ENCODE measurements around the gene DCC.
"Not testable (repeated sequence)": the region's sequence is repeated elsewhere in the genome, so short reads cannot be mapped to it uniquely, and the experiment has no call there.

DCC gene

GRCh38 chr18:53458944-53459580, 1119.1 kb downstream of the DCC start:
- H3K4me3 Mint-ChIP-seq = no peak overlapping the region
- H3K27ac Mint-ChIP-seq = no peak overlapping the region
- no peaks in the 10 kb centered on the region for H3K27me3 Mint-ChIP-seq (ENCODE audit: low read depth)
- no peaks in the 10 kb centered on the region for H3K4me1 Mint-ChIP-seq (ENCODE audit: low read depth)
- no peaks in the 10 kb centered on the region for H3K36me3 Mint-ChIP-seq (ENCODE audit: low read depth)
- peaks cover 4% of the 10 kb centered on the region for H3K9me3 Mint-ChIP-seq

DNA sequence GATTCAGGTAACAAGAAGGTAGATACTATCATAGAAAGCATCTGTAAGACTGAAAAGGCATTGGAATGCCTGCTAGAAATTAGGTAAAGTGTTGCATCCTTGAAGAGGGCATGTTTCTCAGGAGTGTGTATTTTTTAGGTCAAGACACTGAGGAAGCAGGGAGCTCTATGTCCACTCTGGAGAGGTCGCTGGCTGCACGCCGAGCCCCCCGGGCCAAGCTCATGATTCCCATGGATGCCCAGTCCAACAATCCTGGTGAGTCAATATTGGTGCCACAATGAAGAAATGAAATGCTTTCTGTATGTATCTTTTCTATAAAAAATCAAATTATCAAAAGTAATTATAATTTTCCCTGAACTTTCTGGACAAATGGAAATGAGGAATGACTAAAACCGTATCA, 1127.8 kb downstream of the DCC start:
- Mint-ChIP-seq H3K9me3 (peaks cover 11% of the 10 kb centered on the region), H3K4me1 (ENCODE audit: low read depth) (no peaks in the 10 kb centered on the region), H3K27ac (no peak overlapping the region), H3K27me3 (ENCODE audit: low read depth) (no peaks in the 10 kb centered on the region), H3K4me3 (no peak overlapping the region), H3K36me3 (ENCODE audit: low read depth) (no peaks in the 10 kb centered on the region)

GRCh38 chr18:53468173-53468572, 1128.2 kb downstream of the DCC start:
- not testable (repeated sequence) for H3K27ac Mint-ChIP-seq; H3K4me1 Mint-ChIP-seq (ENCODE audit: low read depth); H3K27me3 Mint-ChIP-seq (ENCODE audit: low read depth); H3K9me3 Mint-ChIP-seq; H3K36me3 Mint-ChIP-seq (ENCODE audit: low read depth); H3K4me3 Mint-ChIP-seq

DNA sequence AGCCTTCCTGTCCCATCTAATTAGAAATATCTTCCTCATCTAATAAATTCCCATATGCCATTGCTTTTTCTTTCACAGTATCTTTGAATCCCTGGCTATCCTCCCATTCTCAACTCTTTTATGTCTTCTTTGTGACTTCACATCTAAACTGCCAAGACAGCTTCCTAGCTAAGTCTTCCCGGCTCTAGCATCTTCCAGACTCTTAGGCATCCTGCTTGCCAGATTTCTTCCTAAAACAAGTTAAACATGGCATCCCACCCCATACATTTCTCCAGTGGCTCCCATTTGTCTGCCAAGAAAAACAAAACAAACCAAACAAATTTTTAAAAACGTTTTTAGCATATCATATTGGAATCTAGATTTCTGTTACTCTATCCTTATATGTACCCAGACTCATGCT, 1132.5 kb downstream of the DCC start:
- Mint-ChIP-seq H3K4me3 (no peak overlapping the region), H3K27ac (no peak overlapping the region), H3K4me1 (ENCODE audit: low read depth) (no peaks in the 10 kb centered on the region), H3K27me3 (ENCODE audit: low read depth) (no peaks in the 10 kb centered on the region), H3K9me3 (peaks cover 11% of the 10 kb centered on the region), H3K36me3 (ENCODE audit: low read depth) (no peaks in the 10 kb centered on the region)

DNA sequence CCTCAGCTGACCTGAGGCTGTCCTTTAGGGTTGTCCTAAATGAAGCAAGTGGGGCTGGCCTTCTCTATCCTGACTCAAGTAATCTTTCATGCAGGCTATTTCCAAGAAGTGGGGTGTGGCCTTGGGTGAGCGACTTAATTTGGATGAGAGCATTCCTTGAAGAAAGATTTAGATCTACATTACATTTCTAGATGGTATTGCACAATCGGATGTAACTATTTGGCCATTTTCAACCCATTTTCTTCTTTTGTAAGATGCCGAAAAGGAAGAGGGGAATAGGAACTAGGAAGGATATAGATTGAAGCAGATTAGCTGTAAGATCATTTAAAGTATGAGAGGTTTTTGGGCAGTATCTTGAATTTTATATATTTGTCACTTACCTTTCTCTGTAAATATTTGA, 1138.2 kb downstream of the DCC start:
- Mint-ChIP-seq H3K4me3 (no peak overlapping the region), H3K4me1 (ENCODE audit: low read depth) (no peaks in the 10 kb centered on the region), H3K36me3 (ENCODE audit: low read depth) (no peaks in the 10 kb centered on the region), H3K27me3 (ENCODE audit: low read depth) (no peaks in the 10 kb centered on the region), H3K27ac (no peak overlapping the region), H3K9me3 (peaks cover 5% of the 10 kb centered on the region)

DNA sequence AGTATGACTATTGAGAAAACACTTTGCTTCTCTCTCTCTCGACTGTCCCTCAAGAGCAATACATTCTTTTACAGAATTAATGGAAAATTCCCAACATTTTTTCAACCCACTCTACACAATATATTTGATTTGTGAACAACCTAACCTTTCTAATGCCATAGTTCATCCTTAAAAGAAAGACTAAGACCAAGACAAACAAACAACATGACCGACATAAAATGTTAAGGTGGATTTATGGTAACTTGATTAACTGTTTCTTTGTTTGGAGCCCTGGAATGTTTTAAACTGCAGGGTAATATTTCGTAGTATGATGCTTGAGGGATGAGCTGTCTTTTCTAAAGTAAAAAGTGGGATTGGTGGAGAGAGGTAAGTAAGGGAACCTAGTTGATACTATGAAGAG, 1146.3 kb downstream of the DCC start:
- Mint-ChIP-seq H3K4me3 (no peak overlapping the region), H3K9me3 (no peaks in the 10 kb centered on the region), H3K27me3 (ENCODE audit: low read depth) (no peaks in the 10 kb centered on the region), H3K36me3 (ENCODE audit: low read depth) (no peaks in the 10 kb centered on the region), H3K4me1 (ENCODE audit: low read depth) (no peaks in the 10 kb centered on the region), H3K27ac (no peak overlapping the region)

DNA sequence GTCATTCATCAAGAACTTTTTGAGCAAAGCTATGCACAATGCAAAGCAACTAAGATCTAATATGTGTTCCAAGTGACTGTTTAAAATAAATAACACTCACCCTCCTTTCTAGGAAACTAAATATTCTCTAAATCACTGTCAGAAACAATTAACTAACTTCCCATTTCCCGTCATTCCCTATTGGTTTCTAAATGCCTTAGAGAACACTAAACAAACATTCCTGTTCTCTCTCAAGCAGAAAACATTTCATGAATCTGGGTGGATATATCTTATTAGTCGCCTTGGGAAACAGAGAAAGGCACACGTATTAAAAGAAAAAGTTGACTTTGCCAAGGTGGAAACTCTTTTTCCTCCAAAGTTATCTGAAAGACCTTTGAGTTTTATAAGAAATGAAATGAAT, 1149.3 kb downstream of the DCC start:
- peaks cover 17% of the 10 kb centered on the region for H3K9me3 Mint-ChIP-seq
- H3K27ac Mint-ChIP-seq = no peak overlapping the region
- H3K36me3 Mint-ChIP-seq (ENCODE audit: low read depth) = no peaks in the 10 kb centered on the region
- no peaks in the 10 kb centered on the region for H3K27me3 Mint-ChIP-seq (ENCODE audit: low read depth)
- no peaks in the 10 kb centered on the region for H3K4me1 Mint-ChIP-seq (ENCODE audit: low read depth)
- H3K4me3 Mint-ChIP-seq = no peak overlapping the region

DNA sequence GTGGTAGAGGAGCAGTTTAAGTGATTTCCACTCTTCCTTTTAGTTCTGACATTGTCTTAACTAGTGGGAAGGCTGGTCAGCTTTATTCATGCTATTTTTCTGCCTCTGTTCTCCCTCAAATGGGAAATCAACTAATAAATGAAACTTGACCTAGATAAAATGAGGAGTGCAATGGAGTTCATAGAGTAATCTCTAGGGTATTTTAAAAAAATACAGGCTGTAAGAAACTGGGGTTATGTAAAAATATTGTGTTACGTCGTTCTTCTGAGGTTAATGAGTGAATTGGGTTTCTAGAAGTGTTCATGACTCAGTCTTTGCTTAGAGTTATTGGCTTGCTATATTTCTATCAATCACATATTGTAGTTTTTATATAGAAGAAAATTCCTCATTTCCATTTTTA, 1150.0 kb downstream of the DCC start:
- no peaks in the 10 kb centered on the region for H3K36me3 Mint-ChIP-seq (ENCODE audit: low read depth)
- H3K4me1 Mint-ChIP-seq (ENCODE audit: low read depth) = no peaks in the 10 kb centered on the region
- H3K4me3 Mint-ChIP-seq = no peak overlapping the region
- no peaks in the 10 kb centered on the region for H3K27me3 Mint-ChIP-seq (ENCODE audit: low read depth)
- H3K27ac Mint-ChIP-seq = no peak overlapping the region
- peaks cover 17% of the 10 kb centered on the region for H3K9me3 Mint-ChIP-seq

DNA sequence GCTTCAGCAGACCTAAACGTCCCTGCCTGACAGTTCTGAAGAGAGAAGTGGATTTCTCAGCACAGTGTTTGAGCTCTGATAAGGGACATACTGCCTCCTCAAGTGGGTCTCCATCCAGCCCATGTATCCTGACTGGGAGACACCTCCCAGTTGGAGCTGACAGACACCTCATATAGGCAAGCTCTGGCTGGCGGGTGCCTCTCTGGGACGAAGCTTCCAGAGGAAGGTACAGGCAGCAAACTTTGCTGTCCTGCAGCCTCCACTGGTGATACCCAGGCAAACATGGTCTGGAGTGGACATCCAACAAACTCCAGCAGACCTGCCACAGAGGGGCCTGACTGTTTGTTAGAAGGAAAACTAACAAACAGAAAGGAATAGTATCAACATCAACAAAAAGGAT, 1156.0 kb downstream of the DCC start:
- Mint-ChIP-seq H3K4me1 (ENCODE audit: low read depth) (no peaks in the 10 kb centered on the region), H3K27me3 (ENCODE audit: low read depth) (no peaks in the 10 kb centered on the region), H3K36me3 (ENCODE audit: low read depth) (no peaks in the 10 kb centered on the region), H3K9me3 (peaks cover 17% of the 10 kb centered on the region), H3K27ac (no peak overlapping the region), H3K4me3 (no peak overlapping the region)

DNA sequence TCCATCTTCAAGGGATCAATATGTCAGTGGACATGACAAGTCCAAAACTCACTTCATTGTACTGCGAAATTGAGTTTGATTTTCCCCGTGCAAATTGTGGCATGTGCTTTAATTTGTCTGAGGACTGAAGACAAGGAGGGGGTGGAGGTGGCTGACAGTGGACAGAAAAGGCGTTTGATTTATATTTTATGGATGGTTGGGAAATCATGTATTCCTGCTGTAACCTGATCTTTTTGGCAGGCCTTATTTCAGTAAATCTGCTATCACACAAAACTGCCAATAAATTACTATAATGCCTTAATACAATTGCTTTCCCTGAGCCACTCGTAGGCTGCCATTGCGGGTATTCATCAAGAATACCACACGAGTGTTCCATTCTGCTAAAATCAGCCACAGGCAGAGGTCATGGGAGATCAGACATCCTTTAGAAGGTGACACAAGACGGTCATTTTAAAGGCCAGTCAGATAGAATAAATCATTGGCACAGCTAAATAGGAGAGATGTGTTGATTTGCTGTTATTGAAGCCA, 1164.0 kb downstream of the DCC start:
- H3K9me3 Mint-ChIP-seq = no peaks in the 10 kb centered on the region
- no peak overlapping the region for H3K27ac Mint-ChIP-seq
- no peaks in the 10 kb centered on the region for H3K27me3 Mint-ChIP-seq (ENCODE audit: low read depth)
- no peak overlapping the region for H3K4me3 Mint-ChIP-seq
- H3K4me1 Mint-ChIP-seq (ENCODE audit: low read depth) = no peaks in the 10 kb centered on the region
- no peaks in the 10 kb centered on the region for H3K36me3 Mint-ChIP-seq (ENCODE audit: low read depth)

DNA sequence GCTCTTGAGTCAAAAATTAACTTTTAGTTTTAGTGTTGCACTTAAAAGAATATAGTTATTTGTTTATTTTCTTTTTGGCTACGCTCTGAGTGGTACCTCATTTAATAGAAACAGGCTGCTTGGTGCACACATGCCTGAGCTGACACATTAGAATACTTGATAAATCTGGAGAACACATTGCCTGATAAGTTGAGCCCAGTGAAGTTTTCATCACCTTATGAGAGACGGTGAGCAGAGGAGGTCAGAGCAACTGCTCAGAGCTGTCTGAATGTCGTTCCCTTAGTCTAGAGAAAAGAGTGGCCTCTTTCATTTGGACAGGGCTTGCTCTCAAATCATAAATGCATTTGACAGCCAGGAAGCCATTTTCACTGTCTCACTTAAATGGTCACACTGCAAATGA, 1168.5 kb downstream of the DCC start:
- no peak overlapping the region for H3K4me3 Mint-ChIP-seq
- H3K27me3 Mint-ChIP-seq (ENCODE audit: low read depth) = no peaks in the 10 kb centered on the region
- H3K27ac Mint-ChIP-seq = no peak overlapping the region
- H3K9me3 Mint-ChIP-seq = no peaks in the 10 kb centered on the region
- H3K4me1 Mint-ChIP-seq (ENCODE audit: low read depth) = no peaks in the 10 kb centered on the region
- H3K36me3 Mint-ChIP-seq (ENCODE audit: low read depth) = no peaks in the 10 kb centered on the region

DNA sequence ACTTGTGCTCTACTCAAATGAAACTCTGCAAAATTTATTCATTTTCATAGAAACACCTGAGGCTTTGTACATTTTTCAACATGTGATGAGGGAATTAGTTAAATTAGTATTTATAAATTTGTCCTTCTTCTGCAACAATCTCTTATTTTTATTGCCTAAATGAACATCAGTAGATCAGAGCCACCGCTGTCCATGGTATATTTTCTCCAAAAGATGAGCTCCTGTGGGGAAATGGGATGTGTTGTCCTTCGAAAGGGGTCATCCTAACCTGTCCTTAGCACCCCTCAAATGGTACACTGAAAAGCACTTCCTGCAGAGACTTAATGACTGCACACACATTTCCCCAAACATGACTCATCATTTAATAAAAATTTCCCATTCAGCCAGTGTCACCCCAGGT, 1169.9 kb downstream of the DCC start:
- Mint-ChIP-seq H3K36me3 (ENCODE audit: low read depth) (no peaks in the 10 kb centered on the region), H3K9me3 (no peaks in the 10 kb centered on the region), H3K27me3 (ENCODE audit: low read depth) (no peaks in the 10 kb centered on the region), H3K4me1 (ENCODE audit: low read depth) (no peaks in the 10 kb centered on the region), H3K27ac (no peak overlapping the region), H3K4me3 (no peak overlapping the region)

DNA sequence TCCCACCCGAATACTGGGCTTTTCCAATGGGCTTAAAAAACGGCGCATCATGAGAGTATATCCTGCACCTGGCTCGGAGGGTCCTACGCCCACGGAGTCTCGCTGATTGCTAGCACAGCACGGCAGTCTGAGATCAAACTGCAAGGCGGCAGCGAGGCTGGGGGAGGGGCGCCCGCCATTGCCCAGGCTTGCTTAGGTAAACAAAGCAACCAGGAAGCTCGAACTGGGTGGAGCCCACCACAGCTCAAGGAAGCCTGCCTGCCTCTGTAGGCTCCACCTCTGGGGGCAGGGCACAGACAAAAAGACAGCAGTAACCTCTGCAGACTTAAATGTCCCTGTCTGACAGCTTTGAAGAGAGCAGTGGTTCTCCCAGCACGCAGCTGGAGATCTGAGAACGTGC, 1171.7 kb downstream of the DCC start:
- not testable (repeated sequence) for H3K9me3 Mint-ChIP-seq; H3K27ac Mint-ChIP-seq; H3K4me1 Mint-ChIP-seq (ENCODE audit: low read depth); H3K4me3 Mint-ChIP-seq; H3K27me3 Mint-ChIP-seq (ENCODE audit: low read depth); H3K36me3 Mint-ChIP-seq (ENCODE audit: low read depth)

DNA sequence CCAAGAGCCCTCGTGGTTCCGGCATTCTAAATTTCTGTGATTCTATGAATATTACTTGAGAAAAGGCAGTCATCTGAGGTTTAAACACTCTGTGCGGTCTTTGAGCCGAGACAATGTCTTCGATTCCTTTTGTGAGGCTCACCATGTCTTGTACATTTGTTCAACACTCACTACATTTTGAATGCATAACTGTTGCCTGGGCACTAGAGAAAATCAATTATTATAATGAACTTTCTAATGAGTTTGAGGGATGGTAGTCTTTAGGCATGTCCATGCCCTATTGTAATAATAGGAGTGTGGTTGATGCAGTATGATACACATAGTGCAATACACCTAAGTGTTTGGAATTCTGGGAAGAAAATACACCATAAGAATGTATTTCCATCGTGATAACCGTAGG, 1181.1 kb downstream of the DCC start:
- H3K9me3 Mint-ChIP-seq = peaks cover 6% of the 10 kb centered on the region
- no peaks in the 10 kb centered on the region for H3K36me3 Mint-ChIP-seq (ENCODE audit: low read depth)
- no peak overlapping the region for H3K4me3 Mint-ChIP-seq
- no peaks in the 10 kb centered on the region for H3K4me1 Mint-ChIP-seq (ENCODE audit: low read depth)
- H3K27me3 Mint-ChIP-seq (ENCODE audit: low read depth) = no peaks in the 10 kb centered on the region
- H3K27ac Mint-ChIP-seq = no peak overlapping the region

DNA sequence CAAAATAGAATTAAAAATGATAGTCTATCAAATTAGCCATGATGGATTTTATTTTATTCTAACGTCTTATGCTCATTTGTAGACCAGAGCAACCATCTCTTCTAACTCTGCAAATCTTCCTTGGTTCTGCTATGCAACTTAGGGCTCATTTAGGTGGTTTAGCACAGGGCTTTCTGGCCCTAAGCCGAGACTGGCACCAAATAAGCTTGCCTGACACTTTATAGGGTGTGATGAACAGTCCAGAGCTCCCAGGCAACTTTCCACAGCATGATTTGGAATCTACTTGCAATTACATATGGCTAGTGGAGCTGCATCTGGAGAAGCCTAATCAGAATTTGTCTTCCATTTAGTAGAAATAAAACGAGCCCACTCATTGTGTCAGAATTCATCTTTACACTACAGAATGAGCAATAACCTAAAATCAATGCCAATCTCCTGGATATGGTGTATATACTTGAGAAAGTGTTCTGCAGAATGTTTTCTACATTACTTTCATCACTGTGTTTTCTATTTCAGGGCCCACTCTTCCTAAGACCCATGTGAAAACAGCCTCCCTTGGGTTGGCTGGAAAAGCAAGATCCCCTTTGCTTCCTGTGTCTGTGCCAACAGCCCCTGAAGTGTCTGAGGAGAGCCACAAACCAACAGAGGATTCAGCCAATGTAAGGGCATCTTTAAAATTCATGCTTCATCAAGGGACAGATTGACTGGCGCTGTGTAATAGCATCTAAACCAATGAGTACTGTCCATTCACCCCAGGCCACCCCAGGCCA, 1186.3 kb downstream of the DCC start:
- Mint-ChIP-seq H3K4me1 (ENCODE audit: low read depth) (no peaks in the 10 kb centered on the region), H3K4me3 (no peak overlapping the region), H3K9me3 (peaks cover 6% of the 10 kb centered on the region)

More for the DNA sequence above, 1186.3 kb downstream of the DCC start:
- no peaks in the 10 kb centered on the region for H3K27me3 Mint-ChIP-seq (ENCODE audit: low read depth)
- no peak overlapping the region for H3K27ac Mint-ChIP-seq
- H3K36me3 Mint-ChIP-seq (ENCODE audit: low read depth) = no peaks in the 10 kb centered on the region

Measured in T-helper 1 cell treated with Interleukin-12 subunit alpha and Interleukin-12 subunit beta and Interleukin-4 antibody, amounts not matched to agents 30 μg/mL and 1 μg/mL, for 36 hours (primary cell).